Testis (tissue), 3 donors: ENCODE results near the gene SIGLEC1. TPM values are rescaled to one million over a fixed set of nuclear protein-coding genes. Genes with fewer than 3 reads are reported as not detected.

Experiments used
- DNase-seq: peaks from one replicate; pipeline ENCODE4 v3.0.0-alpha.2; 2019
- H3K27ac ChIP-seq, 2 donors: fragments of 200-600 bp; sonication (generic); one replicate each; pipeline ENCODE4 v1.5.1; 2019
- H3K27me3 ChIP-seq: fragments of 200-600 bp; sonication (generic); one replicate; pipeline ENCODE4 v1.5.1; 2019
- H3K36me3 ChIP-seq: fragments of 200-600 bp; sonication (generic); one replicate; pipeline ENCODE4 v1.5.1; 2017; ENCODE audit warnings: low read depth; ENCODE audit errors: missing control alignments
- H3K4me1 ChIP-seq: fragments of 200-600 bp; sonication (generic); one replicate; pipeline ENCODE4 v1.5.1; 2019
- H3K4me3 ChIP-seq, 2 donors: fragments of 200-600 bp; sonication (generic); one replicate each; pipeline ENCODE4 v1.5.1; 2017 to 2019
- H3K9me3 ChIP-seq: fragments of 200-600 bp; sonication (generic); one replicate; pipeline ENCODE4 v1.5.1; 2017
- POLR2A ChIP-seq: fragments of 450-650 bp; IDR thresholded peaks from one replicate; pipeline ENCODE4 v1.6.1; 2017; ENCODE audit warnings: antibody characterized with exemption, mild to moderate bottlenecking, moderate library complexity
- WGBS, 2 donors: methylation state at CpG; one replicate each; pipeline ENCODE4 v1.1.5; 2018; 5-methylcytosine and 5-hydroxymethylcytosine counted together
- intact Hi-C: fragments of 100-400 bp; cut with DNase I; formaldehyde crosslinking; loops from one replicate; pipeline ENCODE4 v1.15.1; 2023; ENCODE audit warnings: low total_unique reads
- polyA plus RNA-seq: library from polyadenylated mRNA; stranded (reverse); fragments of 350-450 nt; fragmentation: Illumina TruSeq; extraction: RNeasy Lipid Tissue Mini Kit (QIAGEN cat#74804); gene quantifications from one replicate; pipeline ENCODE4 v1.2.3, GENCODE V29; 2014; ENCODE audit warnings: low read depth, low replicate concordance; ENCODE audit not compliant: insufficient read depth
- total RNA-seq, 2 donors: library from RNA; depleted of rRNA; stranded (reverse); fragments of >200 nt; gene quantifications; one replicate each; pipeline ENCODE4 v1.2.3, GENCODE V29; 2016
- TF ChIP-seq, protein P1 (sequence below), 3 experiments: fragments of 450-650 bp in 2 of 3; fragments of 200-600 bp in 1 of 3; sonication (generic) in 1 of 3; IDR thresholded peaks; one replicate each; pipeline ENCODE4 v1.5.1; 2016 to 2019; ENCODE audit warnings: antibody characterized with exemption in 3 of 3, mild to moderate bottlenecking in 2 of 3, moderate library complexity in 1 of 3

The SIGLEC1 gene
- total and polyA plus RNA-seq, 3 donors from 2014 or later, result 4.3 to 9.4 (median 6.6) TPM

DNA sequence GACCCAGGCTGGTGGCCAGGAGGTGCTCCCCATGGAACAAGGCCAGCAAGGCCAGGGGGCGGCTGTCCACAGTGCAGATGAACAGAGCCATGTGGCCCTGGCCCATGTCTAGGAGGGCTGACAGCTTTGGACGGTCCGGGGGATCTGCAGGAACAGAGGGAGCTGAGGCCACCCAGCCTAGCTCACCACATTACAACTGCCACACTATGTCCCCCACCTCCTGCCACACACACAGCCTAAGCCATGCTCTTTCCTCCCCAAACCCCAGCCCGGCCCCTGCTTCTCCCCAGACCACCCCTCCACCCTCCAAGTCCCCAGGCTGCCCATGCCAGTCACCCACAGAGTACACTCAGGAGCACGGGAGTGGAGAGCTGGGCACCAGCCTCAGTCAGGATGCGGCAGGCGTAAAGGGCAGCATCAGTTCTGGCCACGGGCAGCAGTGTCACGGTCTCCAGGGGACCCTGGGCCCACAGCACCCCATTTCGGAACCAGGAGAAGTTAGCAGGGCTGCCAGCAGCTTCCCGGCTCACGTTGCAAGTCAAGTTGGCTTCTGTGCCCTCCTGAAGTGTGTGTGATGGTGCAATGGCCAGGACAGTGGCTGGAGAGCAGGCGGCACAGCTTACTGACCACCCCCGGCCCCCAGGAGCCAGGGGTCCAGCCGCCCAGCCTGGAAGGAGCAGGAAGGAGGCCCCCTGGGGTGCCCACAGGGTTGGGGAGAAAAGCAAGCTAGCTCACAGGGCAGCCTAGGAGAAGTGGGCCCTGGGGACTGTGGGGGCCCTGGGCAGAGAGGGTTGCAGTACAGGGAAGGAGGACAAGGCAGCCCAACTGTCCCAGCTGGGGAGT lies 15.4 kb downstream of the SIGLEC1 start:
- H3K27me3 ChIP-seq, result no peaks in the 10 kb centered on the region
- no peak for TF ChIP-seq POLR2A
- TF ChIP-seq, protein P1, sequence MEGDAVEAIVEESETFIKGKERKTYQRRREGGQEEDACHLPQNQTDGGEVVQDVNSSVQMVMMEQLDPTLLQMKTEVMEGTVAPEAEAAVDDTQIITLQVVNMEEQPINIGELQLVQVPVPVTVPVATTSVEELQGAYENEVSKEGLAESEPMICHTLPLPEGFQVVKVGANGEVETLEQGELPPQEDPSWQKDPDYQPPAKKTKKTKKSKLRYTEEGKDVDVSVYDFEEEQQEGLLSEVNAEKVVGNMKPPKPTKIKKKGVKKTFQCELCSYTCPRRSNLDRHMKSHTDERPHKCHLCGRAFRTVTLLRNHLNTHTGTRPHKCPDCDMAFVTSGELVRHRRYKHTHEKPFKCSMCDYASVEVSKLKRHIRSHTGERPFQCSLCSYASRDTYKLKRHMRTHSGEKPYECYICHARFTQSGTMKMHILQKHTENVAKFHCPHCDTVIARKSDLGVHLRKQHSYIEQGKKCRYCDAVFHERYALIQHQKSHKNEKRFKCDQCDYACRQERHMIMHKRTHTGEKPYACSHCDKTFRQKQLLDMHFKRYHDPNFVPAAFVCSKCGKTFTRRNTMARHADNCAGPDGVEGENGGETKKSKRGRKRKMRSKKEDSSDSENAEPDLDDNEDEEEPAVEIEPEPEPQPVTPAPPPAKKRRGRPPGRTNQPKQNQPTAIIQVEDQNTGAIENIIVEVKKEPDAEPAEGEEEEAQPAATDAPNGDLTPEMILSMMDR (IDR thresholded peaks at IDR 0.05), result no peak
- intact Hi-C loops, result no loop called here
- WGBS, 2 donors, result 85 to 90% methylated on average over 4 to 14 of the region's 15 CpGs
- H3K4me3 ChIP-seq, result no peak overlapping the region
- no peak overlapping the region for H3K27ac ChIP-seq
- H3K36me3 ChIP-seq, result no peaks in the 10 kb centered on the region
- DNase-seq, result no peak
- H3K4me1 ChIP-seq, result no peaks in the 10 kb centered on the region
- no peaks in the 10 kb centered on the region for H3K9me3 ChIP-seq

DNA sequence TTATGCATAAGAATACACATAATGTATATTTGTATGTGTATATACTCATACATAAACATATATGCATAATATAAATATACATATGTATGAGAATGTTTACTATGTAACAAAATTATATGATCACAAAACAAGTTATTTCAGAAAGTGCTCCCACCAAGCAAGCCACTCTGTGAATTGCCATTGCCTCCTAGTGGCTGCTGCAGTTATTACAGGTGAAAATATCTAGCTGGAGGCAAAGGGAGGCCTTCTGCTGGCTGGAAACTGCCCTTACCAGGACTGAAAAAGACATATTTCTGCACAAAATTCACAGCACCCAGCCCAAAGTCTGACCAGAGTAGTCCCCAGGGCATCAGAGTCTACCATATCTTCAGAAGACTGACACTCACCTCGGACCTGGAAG lies 16.2 kb downstream of the SIGLEC1 start:
- TF ChIP-seq, protein P1 (IDR thresholded peaks at IDR 0.05), result peak in 1 of 3 experiments; percentile 37
- TF ChIP-seq POLR2A, result no peak
- DNase-seq, result no peak
- intact Hi-C loops, result no loop called here
- Histone ChIP-seq H3K9me3 (no peaks in the 10 kb centered on the region), H3K4me1 (no peaks in the 10 kb centered on the region), H3K27ac (no peak overlapping the region), H3K27me3 (no peaks in the 10 kb centered on the region), H3K4me3 (no peak overlapping the region), H3K36me3 (no peaks in the 10 kb centered on the region)
- 82 to 96% methylated on average over 1 of the region's 1 CpG for WGBS, 2 donors

DNA sequence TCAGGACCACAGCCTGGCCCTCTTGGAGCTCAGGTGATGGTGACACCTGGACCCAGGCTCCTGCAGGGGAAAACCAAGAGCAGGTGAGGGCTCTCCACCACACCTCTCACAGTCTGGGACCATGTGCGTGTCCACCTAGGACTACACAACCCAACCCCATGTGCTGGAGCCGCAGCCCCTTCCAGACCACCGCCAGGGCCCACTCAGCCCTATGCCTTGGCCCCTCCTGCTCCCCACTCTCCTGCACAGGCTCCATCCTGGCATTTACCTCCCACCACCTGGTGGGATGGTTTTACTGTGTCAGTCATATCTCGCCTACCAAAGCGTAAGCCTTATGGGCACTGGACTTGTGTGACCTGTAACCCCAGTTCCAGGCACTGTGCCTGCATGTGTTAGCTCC lies 17.5 kb downstream of the SIGLEC1 start:
- Histone ChIP-seq H3K9me3 (no peaks in the 10 kb centered on the region), H3K4me3 (no peak overlapping the region), H3K4me1 (no peaks in the 10 kb centered on the region), H3K36me3 (no peaks in the 10 kb centered on the region), H3K27ac (no peak overlapping the region), H3K27me3 (no peaks in the 10 kb centered on the region)
- 99 to 100% methylated on average over 3 to 5 of the region's 5 CpGs for WGBS, 2 donors
- no peak for DNase-seq
- TF ChIP-seq, protein P1 (IDR thresholded peaks at IDR 0.05), result no peak
- TF ChIP-seq POLR2A, result no peak
- intact Hi-C loops, result no loop called here

DNA sequence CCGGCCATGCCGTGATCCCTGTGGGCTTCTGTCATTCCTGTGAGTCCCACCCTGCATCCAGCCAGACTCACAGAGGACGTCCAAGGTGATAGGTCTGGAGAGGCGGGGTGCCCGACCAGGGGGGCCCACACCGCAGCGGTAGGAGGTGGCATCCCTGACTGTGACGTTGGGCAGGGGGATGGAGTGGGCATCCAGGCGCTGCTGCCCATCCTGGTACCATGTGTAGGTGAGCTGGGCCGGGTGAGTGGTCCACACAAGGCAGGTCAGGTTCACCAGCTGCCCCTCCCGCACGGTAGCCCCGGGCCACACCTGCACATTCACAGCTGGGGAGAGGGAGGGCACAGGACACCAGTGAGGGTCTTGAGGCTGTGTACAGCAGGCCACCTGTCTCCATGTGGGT lies 19.0 kb downstream of the SIGLEC1 start:
- Histone ChIP-seq H3K4me3 (no peak overlapping the region), H3K9me3 (no peaks in the 10 kb centered on the region), H3K4me1 (no peaks in the 10 kb centered on the region), H3K36me3 (no peaks in the 10 kb centered on the region), H3K27me3 (no peaks in the 10 kb centered on the region), H3K27ac (no peak overlapping the region)
- intact Hi-C loops, result no loop called here
- no peak for DNase-seq
- no peak for TF ChIP-seq POLR2A
- TF ChIP-seq, protein P1 (IDR thresholded peaks at IDR 0.05), result no peak
- WGBS, 2 donors, result 72 to 97% methylated on average over 3 to 6 of the region's 13 CpGs
